H9 (cell line): ENCODE data around the gene BCL2L1. TPM values are rescaled to one million over a fixed set of nuclear protein-coding genes. Genes with fewer than 3 reads are reported as not detected.

Experiments used
- DNase-seq: peaks from one replicate; pipeline ENCODE4 v3.0.0-alpha.2; 2017
- H2AFZ ChIP-seq: one replicate; pipeline ENCODE4 v1.6.1; 2013; ENCODE audit warnings: mild to moderate bottlenecking, low read length, control low read depth, moderate library complexity
- H2AK5ac ChIP-seq: 2 replicates; pipeline ENCODE4 v1.6.1; 2013; ENCODE audit warnings: low read length, control low read depth, mixed read lengths; ENCODE audit not compliant: insufficient read length
- H2BK120ac ChIP-seq: one replicate; pipeline ENCODE4 v1.6.1; 2013; ENCODE audit warnings: low read depth, mild to moderate bottlenecking, low read length, control low read depth, inconsistent platforms; ENCODE audit not compliant: poor library complexity, severe bottlenecking
- H2BK12ac ChIP-seq: 2 replicates; pipeline ENCODE4 v1.6.1; 2013; ENCODE audit warnings: low read length, control low read depth, mixed read lengths, low read depth; ENCODE audit not compliant: insufficient read length
- H2BK15ac ChIP-seq: 2 replicates; pipeline ENCODE4 v1.6.1; 2013; ENCODE audit warnings: low read depth, low read length, control low read depth
- H2BK20ac ChIP-seq: one replicate; pipeline ENCODE4 v1.6.1; 2013; ENCODE audit warnings: low read depth, mild to moderate bottlenecking, low read length, control low read depth, inconsistent platforms; ENCODE audit not compliant: poor library complexity, severe bottlenecking
- H2BK5ac ChIP-seq: 2 replicates; pipeline ENCODE4 v1.6.1; 2013; ENCODE audit warnings: low read length, control low read depth, mixed read lengths; ENCODE audit not compliant: insufficient read length
- H3K14ac ChIP-seq: 2 replicates; pipeline ENCODE4 v1.6.1; 2013; ENCODE audit warnings: low read length, control low read depth; ENCODE audit not compliant: insufficient read depth
- H3K18ac ChIP-seq: 2 replicates; pipeline ENCODE4 v1.6.1; 2013; ENCODE audit warnings: low read depth, mild to moderate bottlenecking, mixed read lengths, low read length, control low read depth; ENCODE audit not compliant: insufficient read length
- H3K23ac ChIP-seq: 2 replicates; pipeline ENCODE4 v1.6.1; 2013; ENCODE audit warnings: low read length, control low read depth, mixed read lengths, low read depth; ENCODE audit not compliant: insufficient read length
- H3K23me2 ChIP-seq: 2 replicates; pipeline ENCODE4 v1.6.1; 2013; ENCODE audit warnings: low read depth, mild to moderate bottlenecking, mixed read lengths, low read length, control low read depth; ENCODE audit not compliant: insufficient read length, poor library complexity, severe bottlenecking
- H3K27ac ChIP-seq: 2 replicates; pipeline ENCODE4 v1.5.1; 2013; ENCODE audit warnings: low read length, control low read depth, mixed read lengths, low read depth; ENCODE audit not compliant: insufficient read length
- H3K27me3 ChIP-seq: 2 replicates; pipeline ENCODE4 v1.6.1; 2013; ENCODE audit warnings: low read length, control low read depth, inconsistent platforms; ENCODE audit not compliant: insufficient read depth
- H3K4ac ChIP-seq: 2 replicates; pipeline ENCODE4 v1.6.1; 2013; ENCODE audit warnings: low read depth, mild to moderate bottlenecking, control low read depth, inconsistent platforms, low read length, moderate library complexity
- H3K4me1 ChIP-seq: 2 replicates; pipeline ENCODE4 v1.6.1; 2013; ENCODE audit warnings: low read length, control low read depth, inconsistent platforms; ENCODE audit not compliant: insufficient read depth
- H3K4me2 ChIP-seq: 2 replicates; pipeline ENCODE4 v1.6.1; 2013; ENCODE audit warnings: low read length, control low read depth, mixed read lengths; ENCODE audit not compliant: insufficient read length, insufficient read depth
- H3K56ac ChIP-seq: 2 replicates; pipeline ENCODE4 v1.6.1; 2013; ENCODE audit warnings: low read depth, mild to moderate bottlenecking, mixed read lengths, low read length, control low read depth; ENCODE audit not compliant: insufficient read length
- H3K79me1 ChIP-seq: 2 replicates; pipeline ENCODE4 v1.6.1; 2013; ENCODE audit warnings: low read depth, mild to moderate bottlenecking, moderate library complexity, low read length, control low read depth, inconsistent platforms; ENCODE audit not compliant: insufficient read depth, poor library complexity, severe bottlenecking
- H3K79me2 ChIP-seq: 2 replicates; pipeline ENCODE4 v1.6.1; 2013; ENCODE audit warnings: low read length, control low read depth, inconsistent platforms; ENCODE audit not compliant: insufficient read depth
- H3K9ac ChIP-seq: 2 replicates; pipeline ENCODE4 v1.6.1; 2013; ENCODE audit warnings: low read length, control low read depth, mixed read lengths; ENCODE audit not compliant: insufficient read length; ENCODE audit errors: extremely low read depth
- H3K9me3 ChIP-seq: one replicate; pipeline ENCODE4 v1.6.1; 2013; ENCODE audit warnings: low read depth, low read length, inconsistent platforms; ENCODE audit not compliant: control insufficient read depth
- H3T11ph ChIP-seq: one replicate; pipeline ENCODE4 v1.6.1; 2013; ENCODE audit warnings: mild to moderate bottlenecking, low read length, control low read depth, inconsistent platforms
- H4K20me1 ChIP-seq: one replicate; pipeline ENCODE4 v1.6.1; 2013; ENCODE audit not compliant: control insufficient read depth, insufficient read length, insufficient read depth
- H4K5ac ChIP-seq: 2 replicates; pipeline ENCODE4 v1.6.1; 2013; ENCODE audit warnings: low read depth, mild to moderate bottlenecking, mixed read lengths, low read length, control low read depth; ENCODE audit not compliant: insufficient read length
- H4K8ac ChIP-seq: replicated peaks from 2 replicates; pipeline ENCODE4 v1.6.1; 2013; ENCODE audit warnings: low read length, control low read depth, mixed read lengths, low read depth; ENCODE audit not compliant: insufficient read length
- H4K91ac ChIP-seq: 2 replicates; pipeline ENCODE4 v1.6.1; 2013; ENCODE audit warnings: low read depth, mild to moderate bottlenecking, moderate library complexity, mixed read lengths, low read length, control low read depth; ENCODE audit not compliant: insufficient read length
- H3K27ac Mint-ChIP-seq, 3 experiments: 2 replicates in 2 of 3; 3 replicates in 1 of 3; pipeline ENCODE4 v1.8.0; 2020 to 2021; ENCODE audit warnings: mixed read lengths in 3 of 3, mild to moderate bottlenecking in 1 of 3, moderate library complexity in 1 of 3
- H3K27me3 Mint-ChIP-seq: 2 replicates; pipeline ENCODE4 v1.8.0; 2021; ENCODE audit warnings: low read depth, mild to moderate bottlenecking, moderate library complexity, mixed read lengths
- H3K36me3 Mint-ChIP-seq, 3 experiments: 2 replicates in 2 of 3; 3 replicates in 1 of 3; pipeline ENCODE4 v1.8.0; 2020 to 2021; ENCODE audit warnings: low read depth in 3 of 3, mixed read lengths in 3 of 3; ENCODE audit not compliant: insufficient read depth in 1 of 3
- H3K4me1 Mint-ChIP-seq, 2 experiments: 2 replicates each; pipeline ENCODE4 v1.8.0; 2020; ENCODE audit warnings: mixed read lengths in 2 of 2
- H3K4me3 Mint-ChIP-seq, 2 experiments: 2 replicates in 1 of 2; 3 replicates in 1 of 2; pipeline ENCODE4 v1.8.0; 2020 to 2021; ENCODE audit warnings: mild to moderate bottlenecking in 2 of 2, mixed read lengths in 2 of 2, moderate library complexity in 1 of 2
- H3K9me3 Mint-ChIP-seq, 2 experiments: 2 replicates in 1 of 2; 3 replicates in 1 of 2; pipeline ENCODE4 v1.8.0; 2020; ENCODE audit warnings: mild to moderate bottlenecking in 2 of 2, mixed read lengths in 2 of 2, moderate library complexity in 1 of 2
- CTCF ChIP-seq: fragments of 200-600 bp; sonication (generic); conservative IDR thresholded peaks from 3 replicates; pipeline ENCODE4 v1.8.0; 2021; ENCODE audit warnings: antibody characterized with exemption, mild to moderate bottlenecking
- WGBS: extraction: QIAGEN DNeasy Blood & Tissue Kit; methylation state at CpG from one replicate; pipeline ENCODE4 v1.1.7; 2013; ENCODE audit warnings: missing lambda C conversion rate, low lambda C conversion rate, mixed read lengths; ENCODE audit not compliant: insufficient read length; ENCODE audit errors: extremely low coverage; 5-methylcytosine and 5-hydroxymethylcytosine counted together
- total RNA-seq: library from RNA; stranded (reverse); gene quantifications from 2 replicates; pipeline ENCODE4 v1.2.1, GENCODE V29; 2021

Gene BCL2L1
- total RNA-seq, 1 experiment from 2014 or later: 105 TPM

GRCh38 chr20:31617432-31618104 lies 105.1 kb downstream of the BCL2L1 start:
- Histone ChIP-seq H3K27me3 (no peaks in the 10 kb centered on the region), H3K4ac (no peak overlapping the region), H2BK15ac (no peak overlapping the region), H4K91ac (no peak overlapping the region), H3K23me2 (no peaks in the 10 kb centered on the region), H2BK120ac (no peak overlapping the region), H3K27ac (no peak overlapping the region), H3K4me1 (no peaks in the 10 kb centered on the region), H2BK20ac (no peak overlapping the region), H2BK12ac (no peak overlapping the region), H3K79me1 (no peaks in the 10 kb centered on the region), H3K4me2 (no peak overlapping the region), H3K9ac (no peak overlapping the region), H3K9me3 (no peaks in the 10 kb centered on the region), H4K8ac (no peak overlapping the region), H3K14ac (no peak overlapping the region), H4K20me1 (no peaks in the 10 kb centered on the region), H3K18ac (no peak overlapping the region), H2AK5ac (no peak overlapping the region), H3K56ac (no peak overlapping the region), H2BK5ac (no peak overlapping the region), H4K5ac (no peak overlapping the region), H3K79me2 (no peaks in the 10 kb centered on the region), H2AFZ (no peak overlapping the region), H3T11ph (no peak overlapping the region), H3K23ac (no peak overlapping the region)
- DNase-seq: no peak
- Mint-ChIP-seq H3K9me3 (no peaks in the 10 kb centered on the region; a peak in 1 of 5 replicates), H3K4me1 (peaks cover 2% of the 10 kb centered on the region in 2 experiments; a peak in 2 of 4 replicates), H3K36me3 (no peaks in the 10 kb centered on the region; a peak in 1 of 7 replicates), H3K4me3 (no peak overlapping the region), H3K27me3 (peaks cover 24% of the 10 kb centered on the region), H3K27ac (no peak overlapping the region)
- no peak for TF ChIP-seq CTCF
- no CpG with 5 or more reads among the region's 6 CpGs for WGBS
